Activated CD8-positive, alpha-beta memory T cell treated with anti-CD3 and anti-CD28 coated beads for 1 hour (primary cell): Measurements from ENCODE around the gene HSD3B1.
"Not testable (repeated sequence)": the region's sequence is repeated elsewhere in the genome, so short reads cannot be mapped to it uniquely, and the experiment has no call there.

Experiments used
- DNase-seq, 2 donors: peaks; one replicate each; pipeline ENCODE4 v3.0.0-alpha.2; 2020; ENCODE audit warnings: low read depth in 1 of 2; ENCODE audit errors: extremely low read depth in 1 of 2

The HSD3B1 gene

GRCh38 chr1:119552656-119553055 is 45.6 kb downstream of the HSD3B1 start:
- not testable (repeated sequence) for DNase-seq

GRCh38 chr1:119553302-119554071 is 46.5 kb downstream of the HSD3B1 start:
- not testable (repeated sequence) for DNase-seq

- DNase-seq = no peak
Observed at GRCh38 chr1:119554183-119554582, 47.2 kb downstream of the HSD3B1 start.

GRCh38 chr1:119556423-119556822 is 49.4 kb downstream of the HSD3B1 start:
- no peak for DNase-seq

GRCh38 chr1:119560402-119560801 is 53.4 kb downstream of the HSD3B1 start:
- DNase-seq = not testable (repeated sequence)

GRCh38 chr1:119564548-119564947 is 57.5 kb downstream of the HSD3B1 start:
- DNase-seq = no peak
